HEK293 (cell line): Measurements from ENCODE around the gene NHEJ1.
A peak's percentile ranks its signal among the peaks of the same experiment; 100 is the strongest.

ENCODE experiments used
- CTCF ChIP-seq: fragments of 450-650 bp; formaldehyde crosslinking; IDR thresholded peaks from 2 replicates; pipeline ENCODE4 v1.5.1; 2016; ENCODE audit warnings: missing biosample characterization, missing genetic modification characterization
- GLIS2 ChIP-seq: fragments of 450-650 bp; formaldehyde crosslinking; IDR thresholded peaks from 2 replicates; pipeline ENCODE4 v1.5.1; 2016; ENCODE audit warnings: missing biosample characterization, missing genetic modification characterization
- HOXA7 ChIP-seq: sonication (generic); formaldehyde crosslinking; IDR thresholded peaks from 2 replicates; pipeline ENCODE4 v1.8.1; 2022; ENCODE audit warnings: missing genetic modification reagents, borderline replicate concordance
- PATZ1 ChIP-seq: fragments of 450-650 bp; formaldehyde crosslinking; IDR thresholded peaks from 2 replicates; pipeline ENCODE4 v1.5.1; 2016; ENCODE audit warnings: missing biosample characterization, missing genetic modification characterization
- SALL2 ChIP-seq: fragments of 450-650 bp; formaldehyde crosslinking; IDR thresholded peaks from 2 replicates; pipeline ENCODE4 v1.5.0; 2017; ENCODE audit warnings: missing biosample characterization, mild to moderate bottlenecking, missing genetic modification characterization, borderline replicate concordance
- SP3 ChIP-seq: fragments of 450-650 bp; formaldehyde crosslinking; IDR thresholded peaks from 2 replicates; pipeline ENCODE4 v1.5.1; 2016; ENCODE audit warnings: missing biosample characterization, missing genetic modification characterization
- WT1 ChIP-seq: fragments of 450-650 bp; formaldehyde crosslinking; IDR thresholded peaks from 2 replicates; pipeline ENCODE4 v1.5.1; 2016; ENCODE audit warnings: missing biosample characterization, missing genetic modification characterization
- ZBTB20 ChIP-seq: fragments of 450-650 bp; formaldehyde crosslinking; IDR thresholded peaks from 2 replicates; pipeline ENCODE4 v1.5.1; 2016; ENCODE audit warnings: missing biosample characterization, missing genetic modification characterization
- ZBTB26 ChIP-seq: fragments of 450-650 bp; formaldehyde crosslinking; optimal IDR thresholded peaks from 2 replicates; pipeline ENCODE3; 2016; ENCODE audit warnings: missing biosample characterization, mild to moderate bottlenecking, missing genetic modification characterization
- ZBTB49 ChIP-seq: fragments of 450-650 bp; formaldehyde crosslinking; IDR thresholded peaks from 2 replicates; pipeline ENCODE4 v1.5.1; 2016; ENCODE audit warnings: missing biosample characterization, missing genetic modification characterization, low read depth
- ZFHX2 ChIP-seq: fragments of 450-650 bp; formaldehyde crosslinking; conservative IDR thresholded peaks from 2 replicates; pipeline ENCODE4 v1.5.1; 2016; ENCODE audit warnings: missing biosample characterization, missing genetic modification characterization
- ZNF221 ChIP-seq: fragments of 450-650 bp; formaldehyde crosslinking; IDR thresholded peaks from 2 replicates; pipeline ENCODE4 v1.5.1; 2017; ENCODE audit warnings: missing biosample characterization, missing genetic modification characterization, borderline replicate concordance
- ZNF223 ChIP-seq: fragments of 450-650 bp; formaldehyde crosslinking; IDR thresholded peaks from 2 replicates; pipeline ENCODE4 v1.5.1; 2016; ENCODE audit warnings: missing biosample characterization, missing genetic modification characterization
- ZNF23 ChIP-seq: fragments of 450-650 bp; formaldehyde crosslinking; IDR thresholded peaks from 2 replicates; pipeline ENCODE4 v1.5.1; 2016; ENCODE audit warnings: missing biosample characterization, missing genetic modification characterization, borderline replicate concordance
- ZNF274 ChIP-seq, 2 experiments: fragments of 200-500 bp in 1 of 2; fragments of 450-650 bp in 1 of 2; sonication (Bioruptor generic) in 1 of 2; formaldehyde crosslinking in 1 of 2; IDR thresholded peaks; 2 replicates each; pipeline versions ENCODE4 v1.5.1 to v1.6.1; 2014 to 2016; ENCODE audit warnings: borderline replicate concordance in 1 of 2, inconsistent platforms in 1 of 2, low read length in 1 of 2, missing biosample characterization in 1 of 2, missing genetic modification characterization in 1 of 2
- ZNF324 ChIP-seq: fragments of 450-650 bp; formaldehyde crosslinking; IDR thresholded peaks from 2 replicates; pipeline ENCODE4 v1.5.1; 2016; ENCODE audit warnings: missing biosample characterization, missing genetic modification characterization
- ZNF416 ChIP-seq: fragments of 450-650 bp; formaldehyde crosslinking; IDR thresholded peaks from 2 replicates; pipeline ENCODE4 v1.5.1; 2016; ENCODE audit warnings: missing biosample characterization, missing genetic modification characterization
- ZNF501 ChIP-seq: fragments of 450-650 bp; formaldehyde crosslinking; IDR thresholded peaks from 2 replicates; pipeline ENCODE4 v1.5.1; 2016; ENCODE audit warnings: missing biosample characterization, missing genetic modification characterization
- ZNF510 ChIP-seq: fragments of 450-650 bp; formaldehyde crosslinking; IDR thresholded peaks from 2 replicates; pipeline ENCODE4 v1.5.1; 2018; ENCODE audit warnings: mild to moderate bottlenecking, missing genetic modification characterization, missing biosample characterization; ENCODE audit not compliant: insufficient replicate concordance
- ZNF521 ChIP-seq: fragments of 450-650 bp; formaldehyde crosslinking; IDR thresholded peaks from 2 replicates; pipeline ENCODE4 v1.5.1; 2017; ENCODE audit warnings: missing biosample characterization, mild to moderate bottlenecking, missing genetic modification characterization
- ZNF571 ChIP-seq: fragments of 450-650 bp; formaldehyde crosslinking; IDR thresholded peaks from 2 replicates; pipeline ENCODE4 v1.5.0; 2017; ENCODE audit warnings: missing biosample characterization, missing genetic modification characterization
- ZNF624 ChIP-seq: fragments of 450-650 bp; formaldehyde crosslinking; IDR thresholded peaks from 2 replicates; pipeline ENCODE4 v1.5.1; 2017; ENCODE audit warnings: missing biosample characterization, missing genetic modification characterization
- ZNF677 ChIP-seq: fragments of 450-650 bp; IDR thresholded peaks from 2 replicates; pipeline ENCODE4 v1.5.0; 2018; ENCODE audit warnings: missing biosample characterization, mild to moderate bottlenecking, missing genetic modification characterization, moderate library complexity
- ZNF707 ChIP-seq: fragments of 450-650 bp; formaldehyde crosslinking; IDR thresholded peaks from 2 replicates; pipeline ENCODE4 v1.5.1; 2016; ENCODE audit warnings: missing biosample characterization, missing genetic modification characterization
- ZNF837 ChIP-seq: fragments of 450-650 bp; formaldehyde crosslinking; IDR thresholded peaks from 2 replicates; pipeline ENCODE4 v1.5.1; 2016; ENCODE audit warnings: missing biosample characterization, missing genetic modification characterization
- ZSCAN16 ChIP-seq: fragments of 450-650 bp; formaldehyde crosslinking; IDR thresholded peaks from 2 replicates; pipeline ENCODE4 v1.5.1; 2016; ENCODE audit warnings: missing biosample characterization, missing genetic modification characterization
- TF ChIP-seq, protein P1 (sequence below): fragments of 450-650 bp; formaldehyde crosslinking; IDR thresholded peaks from 2 replicates; pipeline ENCODE4 v1.5.1; 2017; ENCODE audit warnings: missing biosample characterization, missing genetic modification characterization
- TF ChIP-seq, protein P2 (sequence below): fragments of 450-650 bp; formaldehyde crosslinking; IDR thresholded peaks from 2 replicates; pipeline ENCODE4 v1.5.1; 2016; ENCODE audit warnings: missing biosample characterization, missing genetic modification characterization

NHEJ1 gene

DNA sequence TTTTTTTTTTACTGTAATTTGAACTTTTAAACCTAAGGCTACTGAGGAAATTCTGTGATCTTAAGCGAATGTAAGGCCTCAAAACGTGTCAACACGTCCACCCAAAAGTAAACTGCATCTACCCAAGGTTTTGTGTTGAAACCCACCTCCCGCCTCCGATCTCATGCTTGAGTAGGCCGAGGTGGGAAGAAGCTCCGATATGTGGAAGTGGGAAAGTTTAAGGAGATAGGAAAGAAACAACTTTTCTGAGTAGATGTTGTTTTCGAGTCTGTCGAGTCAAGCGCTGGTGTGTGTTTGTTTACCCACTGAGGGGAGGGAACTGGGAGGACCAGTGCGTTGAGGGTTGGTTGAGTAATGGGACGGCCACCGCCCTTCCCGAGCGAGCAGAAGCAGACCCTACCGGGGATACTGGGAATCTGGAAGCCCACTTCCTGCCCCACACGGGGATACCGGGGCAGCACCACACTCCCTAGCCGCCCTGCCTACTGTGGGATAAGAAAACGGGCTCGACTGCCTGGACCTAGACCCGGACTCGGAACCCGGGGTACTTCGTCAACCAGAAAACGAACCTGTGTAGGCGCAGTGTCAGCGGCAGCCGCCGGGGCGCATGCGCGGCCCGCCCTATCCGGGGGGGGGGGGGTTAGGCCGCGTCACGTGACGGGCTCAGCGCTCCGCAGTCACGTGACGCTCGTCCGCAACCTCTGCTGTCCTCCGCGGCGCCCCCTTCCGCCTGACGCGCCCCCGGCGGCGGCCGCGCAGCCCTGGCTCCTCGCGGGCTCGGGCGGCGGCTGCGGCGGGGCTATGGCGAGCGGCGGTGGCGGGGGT, 17.1 kb upstream of the NHEJ1 start, which contains the start of gene RETREG2 (continued):
- TF ChIP-seq ZBTB49 (tag by site-specific recombination) = no peak
- TF ChIP-seq SALL2 = no peak
- TF ChIP-seq ZNF837 (tag by site-specific recombination) = no peak
- no peak for TF ChIP-seq ZNF416 (tag by site-specific recombination)
- TF ChIP-seq ZNF223 (tag by site-specific recombination) = no peak
- TF ChIP-seq ZNF571 (tag by site-specific recombination) = no peak
- no peak for TF ChIP-seq ZNF501
- no peak for TF ChIP-seq ZNF221 (tag by site-specific recombination)
- no peak for TF ChIP-seq ZNF324 (tag by site-specific recombination)
- TF ChIP-seq HOXA7 (CRISPR knock-in tag) = no peak
- TF ChIP-seq, protein P1, sequence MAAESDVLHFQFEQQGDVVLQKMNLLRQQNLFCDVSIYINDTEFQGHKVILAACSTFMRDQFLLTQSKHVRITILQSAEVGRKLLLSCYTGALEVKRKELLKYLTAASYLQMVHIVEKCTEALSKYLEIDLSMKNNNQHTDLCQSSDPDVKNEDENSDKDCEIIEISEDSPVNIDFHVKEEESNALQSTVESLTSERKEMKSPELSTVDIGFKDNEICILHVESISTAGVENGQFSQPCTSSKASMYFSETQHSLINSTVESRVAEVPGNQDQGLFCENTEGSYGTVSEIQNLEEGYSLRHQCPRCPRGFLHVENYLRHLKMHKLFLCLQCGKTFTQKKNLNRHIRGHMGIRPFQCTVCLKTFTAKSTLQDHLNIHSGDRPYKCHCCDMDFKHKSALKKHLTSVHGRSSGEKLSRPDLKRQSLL = no peak
- TF ChIP-seq PATZ1 (tag by site-specific recombination) = peak; percentile 72
- peak; percentile 20; the same call in 1 of the 2 replicates for TF ChIP-seq CTCF (tag by site-specific recombination)
- TF ChIP-seq ZBTB20 (tag by site-specific recombination) = peak; percentile 86
- no peak for TF ChIP-seq ZNF624 (tag by site-specific recombination)
- TF ChIP-seq, protein P2, sequence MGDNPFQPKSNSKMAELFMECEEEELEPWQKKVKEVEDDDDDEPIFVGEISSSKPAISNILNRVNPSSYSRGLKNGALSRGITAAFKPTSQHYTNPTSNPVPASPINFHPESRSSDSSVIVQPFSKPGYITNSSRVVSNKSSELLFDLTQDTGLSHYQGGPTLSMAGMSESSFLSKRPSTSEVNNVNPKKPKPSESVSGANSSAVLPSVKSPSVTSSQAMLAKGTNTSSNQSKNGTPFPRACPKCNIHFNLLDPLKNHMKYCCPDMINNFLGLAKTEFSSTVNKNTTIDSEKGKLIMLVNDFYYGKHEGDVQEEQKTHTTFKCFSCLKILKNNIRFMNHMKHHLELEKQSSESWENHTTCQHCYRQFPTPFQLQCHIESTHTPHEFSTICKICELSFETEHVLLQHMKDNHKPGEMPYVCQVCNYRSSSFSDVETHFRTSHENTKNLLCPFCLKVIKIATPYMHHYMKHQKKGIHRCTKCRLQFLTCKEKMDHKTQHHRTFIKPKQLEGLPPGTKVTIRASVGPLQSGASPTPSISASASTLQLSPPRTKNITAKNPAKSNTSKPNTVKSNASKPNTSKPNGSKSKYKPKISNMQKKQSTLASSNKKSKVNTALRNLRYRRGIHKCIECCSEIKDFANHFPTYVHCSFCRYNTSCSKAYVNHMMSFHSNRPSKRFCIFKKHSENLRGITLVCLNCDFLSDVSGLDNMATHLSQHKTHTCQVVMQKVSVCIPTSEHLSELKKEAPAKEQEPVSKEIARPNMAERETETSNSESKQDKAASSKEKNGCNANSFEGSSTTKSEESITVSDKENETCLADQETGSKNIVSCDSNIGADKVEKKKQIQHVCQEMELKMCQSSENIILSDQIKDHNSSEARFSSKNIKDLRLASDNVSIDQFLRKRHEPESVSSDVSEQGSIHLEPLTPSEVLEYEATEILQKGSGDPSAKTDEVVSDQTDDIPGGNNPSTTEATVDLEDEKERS = no peak
- TF ChIP-seq GLIS2 (tag by site-specific recombination) = no peak
- TF ChIP-seq ZNF707 (tag by site-specific recombination) = no peak
- TF ChIP-seq ZNF23 (tag by site-specific recombination) = no peak
- peak; percentile 59 for TF ChIP-seq SP3 (tag by site-specific recombination)
- TF ChIP-seq ZBTB26 (tag by site-specific recombination) = no peak
- peak; percentile 21 for TF ChIP-seq ZFHX2 (tag by site-specific recombination)
- TF ChIP-seq ZNF521 = no peak
- no peak for TF ChIP-seq ZSCAN16
- TF ChIP-seq ZNF677 (tag by site-specific recombination) = no peak
- no peak for TF ChIP-seq ZNF510 (tag by site-specific recombination)
- TF ChIP-seq ZNF274 (IDR thresholded peaks at IDR 0.05; ENCODE audit: low read length) = no peak
- no peak for TF ChIP-seq ZNF274 (tag by site-specific recombination; IDR thresholded peaks at IDR 0.05; ENCODE audit: borderline replicate concordance)
- TF ChIP-seq WT1 (tag by site-specific recombination) = peak; percentile 95
